ENCODE measurements around the gene PALS1. TPM values are rescaled to one million over a fixed set of nuclear protein-coding genes. Genes with fewer than 3 reads are reported as not detected.

PALS1 gene
- total and polyA plus RNA-seq, 12 donors = 2.2 to 23.0 (median 15.0) TPM

GRCh38 chr14:67285876-67286452, 44.7 kb downstream of the PALS1 start:
- intact Hi-C loops (cut with DNase I) = loop anchor here in 1 of 2 donors (10.0 kb wide), 1 partner anchor 121 kb away; no protein-coding TSS in a partner anchor
- 18 to 43% (median 31%) methylated on average over 2 of the region's 2 CpGs for WGBS, 4 donors
- Histone ChIP-seq H3K9me3 (replicated peaks in 1 of 3) (no peaks in the 10 kb centered on the region), H3K4me1 (replicated peaks in 1 of 2) (peaks cover 0 to 12% of the 10 kb centered on the region in 2 donors), H3K4me3 (no peak overlapping the region), H3K27me3 (no peaks in the 10 kb centered on the region), H3K27ac (no peak overlapping the region), H3K36me3 (replicated peaks in 1 of 2) (no peaks in the 10 kb centered on the region)
- TF ChIP-seq CTCF (IDR thresholded peaks at IDR 0.05) (peak; percentile 44 to 75 (median 58)), POLR2A (IDR thresholded peaks at IDR 0.05) (no peak)
- DNase-seq = no peak

Other genes with a start within 250 kb of the PALS1 start
- gene GARIN2, start 52.0 kb upstream of the PALS1 start, total RNA-seq = under 1 TPM in 1 of 9 donors, not detected in 8; 0.11 TPM
- under 1 TPM in 2 of 3 donors, not detected in 1; 0.07 to 0.48 TPM for gene GARIN2, start 52.0 kb upstream of the PALS1 start, polyA plus RNA-seq
- 100 to 1,000 TPM; 115 to 338 (median 175) TPM for gene ATP6V1D, start 118.4 kb downstream of the PALS1 start, total RNA-seq
- 100 to 1,000 TPM in 1 of 3 donors, 10 to 100 TPM in 2; 55.3 to 388 (median 62.5) TPM for gene ATP6V1D, start 118.4 kb downstream of the PALS1 start, polyA plus RNA-seq
- gene EIF2S1, start 118.9 kb downstream of the PALS1 start, total RNA-seq = 100 to 1,000 TPM in 2 of 9 donors, 10 to 100 TPM in 7; 41.8 to 162 (median 77.8) TPM
- 100 to 1,000 TPM in 1 of 3 donors, 10 to 100 TPM in 2; 15.7 to 260 (median 26.3) TPM for gene EIF2S1, start 118.9 kb downstream of the PALS1 start, polyA plus RNA-seq
- 100 to 1,000 TPM in 2 of 9 donors, 10 to 100 TPM in 7; 19.6 to 384 (median 49.4) TPM for gene PLEK2, start 170.7 kb downstream of the PALS1 start, total RNA-seq
- gene PLEK2, start 170.7 kb downstream of the PALS1 start, polyA plus RNA-seq = 100 to 1,000 TPM in 1 of 3 donors, 10 to 100 TPM in 2; 35.8 to 339 (median 77.8) TPM
- gene TMEM229B, start 247.3 kb downstream of the PALS1 start, total RNA-seq = 10 to 100 TPM; 25.7 to 63.9 (median 40.1) TPM
- gene TMEM229B, start 247.3 kb downstream of the PALS1 start, polyA plus RNA-seq = 10 to 100 TPM in 2 of 3 donors, 1 to 10 TPM in 1; 5.7 to 31.9 (median 12.0) TPM